PC-3 (cell line): ENCODE measurements around the gene DSC2. TPM values are rescaled to one million over a fixed set of nuclear protein-coding genes. Genes with fewer than 3 reads are reported as not detected.
A peak's percentile ranks its signal among the peaks of the same experiment; 100 is the strongest.

Experiments used
- ATAC-seq: fragments of 200-7000 bp; cut with Tn5 transposase; 2 replicates; pipeline ENCODE4 v1.9.1; 2020; ENCODE audit warnings: mild to moderate bottlenecking, moderate library complexity
- BruUV-seq: library from RNA; stranded (reverse); fragments of 400-500 nt; replicated peaks from 2 replicates; lab custom pipeline; 2021; lab: Mats Ljungman, UMichigan
- CTCF ChIA-PET: fragments of 300-600 bp; sonication (Branson Sonifier 250); formaldehyde crosslinking; loops from one replicate; lab custom pipeline; 2022; ENCODE audit warnings: antibody characterized with exemption; lab: Charles Lee
- POLR2A ChIA-PET: fragments of 300-600 bp; sonication (Branson Sonifier 250); formaldehyde crosslinking; loops from one replicate; lab custom pipeline; 2022; ENCODE audit warnings: antibody characterized with exemption; ENCODE audit not compliant: unreplicated experiment; lab: Charles Lee
- DNase-seq: peaks from one replicate; pipeline ENCODE4 v3.0.0-alpha.2; 2015
- H2AFZ ChIP-seq: fragments of 300-600 bp; sonication (generic); 2 replicates; pipeline ENCODE4 v1.6.0; 2016; ENCODE audit warnings: antibody characterized with exemption, low read length
- H3F3A ChIP-seq: fragments of 300-600 bp; sonication (generic); one replicate; pipeline ENCODE4 v1.6.0; 2017; ENCODE audit warnings: antibody characterized with exemption, low read length, control low read depth, mild to moderate bottlenecking; ENCODE audit not compliant: unreplicated experiment
- H3K27ac ChIP-seq: fragments of 300-600 bp; sonication (generic); 2 replicates; pipeline ENCODE4 v1.5.1; 2016; ENCODE audit warnings: mild to moderate bottlenecking, low read length
- H3K27me3 ChIP-seq: fragments of 300-600 bp; sonication (generic); 2 replicates; pipeline ENCODE4 v1.6.1; 2016; ENCODE audit warnings: low read length, mixed read lengths
- H3K36me3 ChIP-seq: fragments of 300-600 bp; sonication (generic); 2 replicates; pipeline ENCODE4 v1.6.1; 2016; ENCODE audit warnings: low read depth, mixed run types, low read length, mixed read lengths
- H3K4me1 ChIP-seq: fragments of 300-600 bp; sonication (generic); 2 replicates; pipeline ENCODE4 v1.5.1; 2016; ENCODE audit warnings: low read length; ENCODE audit not compliant: insufficient read depth
- H3K4me2 ChIP-seq: fragments of 300-600 bp; sonication (generic); 2 replicates; pipeline ENCODE4 v1.6.0; 2016; ENCODE audit warnings: low read length
- H3K4me3 ChIP-seq: fragments of 300-600 bp; sonication (generic); 2 replicates; pipeline ENCODE4 v1.5.1; 2016; ENCODE audit warnings: mild to moderate bottlenecking, low read length, mixed read lengths
- H3K79me2 ChIP-seq: fragments of 300-600 bp; sonication (generic); 2 replicates; pipeline ENCODE4 v1.6.1; 2017; ENCODE audit warnings: low read length, mixed read lengths
- H3K9ac ChIP-seq: fragments of 300-600 bp; sonication (generic); 2 replicates; pipeline ENCODE4 v1.6.0; 2016; ENCODE audit warnings: mild to moderate bottlenecking, low read length
- H3K9me2 ChIP-seq: fragments of 300-600 bp; sonication (generic); replicated peaks from 2 replicates; pipeline ENCODE4 v1.6.1; 2016; ENCODE audit warnings: mixed run types, low read length, mixed read lengths
- H3K9me3 ChIP-seq: fragments of 300-600 bp; sonication (generic); 2 replicates; pipeline ENCODE4 v1.6.1; 2016; ENCODE audit warnings: low read length, mixed read lengths
- H4K20me1 ChIP-seq: fragments of 300-600 bp; sonication (generic); 2 replicates; pipeline ENCODE4 v1.6.1; 2016; ENCODE audit warnings: low read length, mixed read lengths
- EZH2 ChIP-seq: fragments of 300-600 bp; sonication (generic); IDR thresholded peaks from one replicate; pipeline ENCODE4 v1.6.1; 2017; ENCODE audit warnings: antibody characterized with exemption, mild to moderate bottlenecking, low read length; ENCODE audit not compliant: unreplicated experiment
- EZH2phosphoT487 ChIP-seq: fragments of 300-600 bp; sonication (generic); IDR thresholded peaks from 2 replicates; pipeline ENCODE4 v1.6.1; 2018; ENCODE audit warnings: mild to moderate bottlenecking, antibody characterized with exemption, low read length, borderline replicate concordance
- intact Hi-C: fragments of 100-400 bp; cut with micrococcal nuclease; formaldehyde crosslinking; loops from 2 replicates; pipeline ENCODE4 v1.9.0; 2023
- total RNA-seq: library from RNA; depleted of rRNA; stranded (reverse); fragments of >200 nt; gene quantifications from 2 replicates; pipeline ENCODE4 v1.2.3, GENCODE V29; 2014
- TF ChIP-seq, protein P1 (sequence below): fragments of 300-600 bp; sonication (generic); conservative IDR thresholded peaks from 2 replicates; pipeline ENCODE4 v1.5.1; 2017; ENCODE audit warnings: antibody characterized with exemption, low read depth, mild to moderate bottlenecking, low read length

The DSC2 gene
- total RNA-seq, 1 experiment from 2014 or later = 4.8 TPM

GRCh38 chr18:31105733-31106132 is 3.5 kb upstream of the DSC2 start:
- CTCF ChIA-PET = no interaction called here

GRCh38 chr18:31104444-31104843 is 2.2 kb upstream of the DSC2 start:
- H3K9me2 ChIP-seq = no peaks in the 10 kb centered on the region
- H3K36me3 ChIP-seq = no peaks in the 10 kb centered on the region
- intact Hi-C loops = loop anchor here (2.0 kb wide), 1 partner anchor 408 kb away; no protein-coding TSS in a partner anchor
- ATAC-seq = no peak
- H3K4me3 ChIP-seq = no peak overlapping the region
- H3K4me1 ChIP-seq = peaks cover 50% of the 10 kb centered on the region
- H4K20me1 ChIP-seq = no peaks in the 10 kb centered on the region
- H2AFZ ChIP-seq = no peak overlapping the region
- TF ChIP-seq, protein P1, sequence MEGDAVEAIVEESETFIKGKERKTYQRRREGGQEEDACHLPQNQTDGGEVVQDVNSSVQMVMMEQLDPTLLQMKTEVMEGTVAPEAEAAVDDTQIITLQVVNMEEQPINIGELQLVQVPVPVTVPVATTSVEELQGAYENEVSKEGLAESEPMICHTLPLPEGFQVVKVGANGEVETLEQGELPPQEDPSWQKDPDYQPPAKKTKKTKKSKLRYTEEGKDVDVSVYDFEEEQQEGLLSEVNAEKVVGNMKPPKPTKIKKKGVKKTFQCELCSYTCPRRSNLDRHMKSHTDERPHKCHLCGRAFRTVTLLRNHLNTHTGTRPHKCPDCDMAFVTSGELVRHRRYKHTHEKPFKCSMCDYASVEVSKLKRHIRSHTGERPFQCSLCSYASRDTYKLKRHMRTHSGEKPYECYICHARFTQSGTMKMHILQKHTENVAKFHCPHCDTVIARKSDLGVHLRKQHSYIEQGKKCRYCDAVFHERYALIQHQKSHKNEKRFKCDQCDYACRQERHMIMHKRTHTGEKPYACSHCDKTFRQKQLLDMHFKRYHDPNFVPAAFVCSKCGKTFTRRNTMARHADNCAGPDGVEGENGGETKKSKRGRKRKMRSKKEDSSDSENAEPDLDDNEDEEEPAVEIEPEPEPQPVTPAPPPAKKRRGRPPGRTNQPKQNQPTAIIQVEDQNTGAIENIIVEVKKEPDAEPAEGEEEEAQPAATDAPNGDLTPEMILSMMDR = no peak
- TF ChIP-seq EZH2 = no peak
- TF ChIP-seq EZH2phosphoT487 = no peak
- DNase-seq = no peak
- POLR2A ChIA-PET = interaction anchor here (0.6 kb wide), 1 partner anchor 20 kb away, joined by 3 read pairs; no protein-coding TSS in a partner anchor
- no TSS peak for BruUV-seq
- H3K27ac ChIP-seq = peak overlapping the region; percentile 86
- no peaks in the 10 kb centered on the region for H3F3A ChIP-seq
- H3K9me3 ChIP-seq = no peaks in the 10 kb centered on the region
- no peak overlapping the region for H3K4me2 ChIP-seq
- CTCF ChIA-PET = no interaction called here
- no peak overlapping the region for H3K9ac ChIP-seq
- no peaks in the 10 kb centered on the region for H3K27me3 ChIP-seq
- H3K79me2 ChIP-seq = peaks cover 14% of the 10 kb centered on the region

More at GRCh38 chr18:31105733-31106132, 3.5 kb upstream of the DSC2 start:
- H3F3A ChIP-seq = no peaks in the 10 kb centered on the region
- ATAC-seq (no peak), DNase-seq (no peak)
- H3K4me3 ChIP-seq = no peak overlapping the region
- intact Hi-C loops = loop anchor here (2.0 kb wide), 1 partner anchor 407 kb away; no protein-coding TSS in a partner anchor
- no peak overlapping the region for H2AFZ ChIP-seq
- BruUV-seq = no TSS peak
- POLR2A ChIA-PET = no interaction called here
- H3K4me1 ChIP-seq = peaks cover 37% of the 10 kb centered on the region
- no peaks in the 10 kb centered on the region for H3K9me2 ChIP-seq
- H3K9ac ChIP-seq = no peak overlapping the region
- H3K27ac ChIP-seq = no peak overlapping the region
- TF ChIP-seq, protein P1 = no peak
- TF ChIP-seq EZH2phosphoT487 (no peak), EZH2 (no peak)
- peaks cover 4% of the 10 kb centered on the region for H3K79me2 ChIP-seq
- H3K9me3 ChIP-seq = no peaks in the 10 kb centered on the region
- H4K20me1 ChIP-seq = no peaks in the 10 kb centered on the region
- no peaks in the 10 kb centered on the region for H3K27me3 ChIP-seq
- H3K4me2 ChIP-seq = no peak overlapping the region
- H3K36me3 ChIP-seq = no peaks in the 10 kb centered on the region

DNA sequence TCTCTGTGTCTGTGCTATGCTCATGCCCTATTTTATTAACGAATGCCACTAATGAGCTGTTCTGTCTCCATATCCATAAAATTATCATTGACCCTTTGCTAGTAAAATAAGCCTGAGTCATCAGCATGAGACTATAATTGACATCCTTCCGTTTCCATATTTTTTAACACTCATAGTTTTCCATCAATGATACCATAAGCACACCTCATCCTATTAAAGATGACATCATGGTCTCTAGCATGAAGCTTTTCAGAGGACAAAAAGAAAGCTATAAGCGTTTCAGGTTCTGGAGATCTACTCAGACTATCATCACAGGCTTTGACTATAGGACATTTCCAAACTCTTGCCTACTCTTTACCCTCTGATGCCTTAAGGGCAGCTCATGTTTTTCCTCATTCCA is 1.2 kb upstream of the DSC2 start:
- Histone ChIP-seq H3K4me1 (peaks cover 60% of the 10 kb centered on the region), H3K4me3 (no peak overlapping the region), H3K9me3 (no peaks in the 10 kb centered on the region), H2AFZ (no peak overlapping the region), H3F3A (no peaks in the 10 kb centered on the region), H3K27ac (peak overlapping the region; percentile 86), H3K9ac (peak overlapping the region; percentile 15; the same call in 1 of the 2 replicates), H3K79me2 (peaks cover 14% of the 10 kb centered on the region), H3K27me3 (no peaks in the 10 kb centered on the region), H3K9me2 (no peaks in the 10 kb centered on the region), H3K4me2 (peak overlapping the region; percentile 86), H4K20me1 (no peaks in the 10 kb centered on the region), H3K36me3 (no peaks in the 10 kb centered on the region)
- ATAC-seq (no peak), DNase-seq (peak; percentile 29)
- ChIA-PET POLR2A (no interaction called here), CTCF (interaction anchor here (0.6 kb wide), 1 partner anchor 62 kb away, joined by 3 read pairs; no protein-coding TSS in a partner anchor)
- BruUV-seq = no TSS peak
- intact Hi-C loops = loop anchor here (2.0 kb wide), 2 partner anchors 95 to 103 kb away; no protein-coding TSS in a partner anchor
- TF ChIP-seq EZH2 = no peak
- TF ChIP-seq, protein P1 = no peak
- no peak for TF ChIP-seq EZH2phosphoT487
